A549 treated with CpdA at 1 μM for 4 hours (cell line): ENCODE measurements around the gene IP6K2. TPM values are rescaled to one million over a fixed set of nuclear protein-coding genes. Genes with fewer than 3 reads are reported as not detected.

Source experiments
- total RNA-seq: library from RNA; stranded (reverse); fragments of 200-300 nt; extraction: Qiagen RNA extraction; gene quantifications from 5 replicates; pipeline ENCODE4 v1.2.3, GENCODE V29; 2022; ENCODE audit warnings: low read depth

Gene IP6K2, protein sequence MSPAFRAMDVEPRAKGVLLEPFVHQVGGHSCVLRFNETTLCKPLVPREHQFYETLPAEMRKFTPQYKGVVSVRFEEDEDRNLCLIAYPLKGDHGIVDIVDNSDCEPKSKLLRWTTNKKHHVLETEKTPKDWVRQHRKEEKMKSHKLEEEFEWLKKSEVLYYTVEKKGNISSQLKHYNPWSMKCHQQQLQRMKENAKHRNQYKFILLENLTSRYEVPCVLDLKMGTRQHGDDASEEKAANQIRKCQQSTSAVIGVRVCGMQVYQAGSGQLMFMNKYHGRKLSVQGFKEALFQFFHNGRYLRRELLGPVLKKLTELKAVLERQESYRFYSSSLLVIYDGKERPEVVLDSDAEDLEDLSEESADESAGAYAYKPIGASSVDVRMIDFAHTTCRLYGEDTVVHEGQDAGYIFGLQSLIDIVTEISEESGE
- 45.3 to 52.3 TPM (median 48.9 TPM) in 5 replicates for total RNA-seq

DNA sequence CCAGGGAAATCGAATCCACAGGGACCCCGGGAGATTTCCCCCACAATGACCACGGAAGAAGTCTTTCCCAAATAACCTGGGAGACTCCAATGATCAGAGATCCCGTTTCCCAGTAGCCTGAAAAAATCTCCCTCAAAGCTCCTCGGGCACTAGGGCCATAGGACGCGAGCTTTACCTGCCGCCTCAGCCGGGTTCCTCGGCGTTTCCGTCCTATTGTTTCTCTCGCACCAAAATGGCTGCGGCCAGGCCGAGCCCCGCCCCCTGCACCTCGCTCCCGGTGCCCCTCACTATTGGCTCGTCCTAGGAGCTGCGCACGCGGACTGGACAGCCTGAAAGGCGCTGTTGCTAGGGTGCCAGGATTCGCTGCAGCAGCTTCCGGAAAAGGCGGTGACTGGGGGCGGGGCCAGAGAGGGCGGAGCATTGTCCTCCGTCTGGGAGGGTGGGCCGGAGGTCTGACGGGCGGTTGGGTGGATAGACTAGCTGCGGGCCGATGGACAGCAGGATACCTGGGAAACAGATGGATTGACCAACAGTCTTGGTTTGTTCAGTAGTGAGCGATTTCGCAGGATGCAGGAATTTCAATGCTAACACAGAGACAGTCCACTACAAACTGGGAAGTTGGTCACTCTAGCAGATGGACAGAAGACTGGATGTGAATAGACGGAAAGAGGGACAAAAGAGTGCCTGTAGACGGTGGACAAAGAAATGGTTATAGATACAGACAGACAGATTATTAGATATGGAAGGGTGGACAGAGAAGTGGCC, at the start of gene IP6K2:
Gene IP6K2, minus strand, starts transcription at position 240 of the 765 bp plus-strand sequence. CDS start 21,930 bp downstream, outside the sequence.

DNA sequence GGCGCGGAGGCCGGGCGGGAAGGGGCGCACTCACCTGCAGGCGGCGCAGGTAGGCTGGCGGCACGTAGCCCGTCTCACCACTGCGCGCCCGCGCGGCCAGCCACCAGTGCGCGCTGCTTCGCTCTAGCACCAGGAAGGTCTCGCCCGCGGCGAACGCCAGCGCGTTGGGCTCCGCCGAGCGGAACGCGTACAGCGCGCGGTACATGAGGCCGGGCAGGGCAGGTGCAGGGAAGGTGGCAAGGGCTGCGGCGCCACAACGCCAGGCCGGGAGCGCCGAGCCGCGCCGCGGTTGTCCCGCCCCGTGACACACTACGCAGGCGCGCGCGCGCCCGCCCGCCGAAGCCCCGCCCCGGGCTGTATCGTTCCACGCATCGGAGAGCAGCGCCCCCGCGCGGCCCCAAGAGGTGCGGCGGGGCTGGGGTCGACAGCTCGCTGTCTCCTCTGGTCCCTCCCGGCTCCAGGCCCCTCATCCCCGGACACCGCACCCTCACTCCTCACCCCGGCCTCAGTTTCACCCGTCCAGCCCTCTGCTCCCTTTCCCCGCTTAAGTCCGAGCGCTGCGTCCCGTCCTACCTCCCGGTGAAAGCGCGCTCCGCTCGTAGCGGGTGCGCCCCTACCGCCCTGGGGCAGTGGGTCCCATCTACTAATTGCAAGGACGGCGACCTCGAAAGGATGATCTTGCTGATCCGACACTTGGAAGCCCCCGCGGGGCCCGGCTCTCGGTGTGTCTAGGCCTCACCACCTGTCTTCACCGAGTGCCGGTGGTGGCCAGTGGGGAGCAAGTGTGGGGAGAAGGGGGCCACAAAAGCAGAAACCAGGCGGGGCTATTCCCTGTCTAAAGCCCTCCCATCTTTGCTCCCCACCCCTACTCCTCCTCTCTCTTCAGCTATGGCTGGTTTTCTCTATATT, 31.2 kb downstream of the IP6K2 start, which contains the start of gene NCKIPSD:
Gene NCKIPSD, minus strand, starts transcription at position 313 of the 909 bp plus-strand sequence. Its CDS starts 108 bp downstream, at position 205.

DNA sequence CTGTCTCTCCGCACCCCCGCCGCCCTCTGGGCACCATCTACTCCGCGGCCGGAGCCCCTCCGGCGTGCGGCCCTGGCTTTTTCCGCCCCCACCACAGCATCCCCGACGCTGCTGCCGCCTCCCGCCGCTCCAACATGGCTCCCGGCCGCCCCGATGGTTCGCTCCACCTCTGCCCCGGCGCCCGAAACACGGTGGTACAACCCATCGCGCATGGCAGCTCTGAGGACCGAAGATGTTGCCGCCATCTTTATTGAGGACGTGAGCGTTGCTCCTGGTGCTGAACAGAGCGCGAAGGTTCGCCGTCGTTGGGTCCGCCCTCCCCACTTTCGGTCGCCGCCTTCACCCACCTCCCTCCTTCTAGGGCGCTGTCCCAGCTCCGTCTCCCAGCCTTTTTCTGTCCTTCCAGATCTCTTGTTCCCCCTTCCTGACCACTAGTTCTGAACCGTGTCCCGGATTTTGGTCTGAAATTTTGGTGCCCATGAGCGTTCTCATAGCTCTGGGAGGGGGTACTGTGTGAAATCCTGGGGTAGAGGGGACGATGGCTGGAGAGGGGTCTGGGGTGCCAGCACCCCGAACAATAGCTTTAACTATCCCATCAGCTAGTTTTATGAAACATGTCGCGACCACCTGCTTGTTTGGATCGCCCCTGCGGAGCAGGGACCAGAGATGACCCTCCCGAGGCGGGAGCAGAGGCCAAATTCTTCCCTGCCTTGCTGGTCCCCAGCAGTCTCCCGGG, 54.1 kb downstream of the IP6K2 start, which contains the start of gene CELSR3:
Gene CELSR3, minus strand, starts transcription at position 134 of the 736 bp plus-strand sequence. CDS start 252 bp downstream, outside the sequence.

Other genes starting within 250 kb of the IP6K2 start
- 102 to 137 TPM (median 129 TPM) in 5 replicates for gene SHISA5, start 213.0 kb downstream of the IP6K2 start, total RNA-seq
- 14.0 to 25.2 TPM (median 15.7 TPM) in 5 replicates for gene PFKFB4, start 160.4 kb downstream of the IP6K2 start, total RNA-seq
- 8.5 to 11.8 TPM (median 10.2 TPM) in 5 replicates for gene UCN2, start 153.4 kb downstream of the IP6K2 start, total RNA-seq
- 152 to 242 TPM (median 215 TPM) in 5 replicates for gene COL7A1, start 121.9 kb downstream of the IP6K2 start, total RNA-seq
- gene UQCRC1, start 107.6 kb downstream of the IP6K2 start, total RNA-seq, result 161 to 184 TPM (median 180 TPM) in 5 replicates
- 0.15 to 0.24 TPM in 2 of 5 replicates, not detected in the others for gene TMEM89, start 95.5 kb downstream of the IP6K2 start, total RNA-seq
- 15.3 to 21.4 TPM (median 18.9 TPM) in 5 replicates for gene SLC26A6, start 81.8 kb downstream of the IP6K2 start, total RNA-seq
- gene CELSR3, start 54.3 kb downstream of the IP6K2 start, total RNA-seq, result 3.0 to 5.4 TPM (median 4.7 TPM) in 5 replicates
- 8.2 to 10.9 TPM (median 9.0 TPM) in 5 replicates for gene NCKIPSD, start 31.3 kb downstream of the IP6K2 start, total RNA-seq
- 15.5 to 19.3 TPM (median 17.9 TPM) in 5 replicates for gene PRKAR2A, start 130.7 kb upstream of the IP6K2 start, total RNA-seq
- gene SLC25A20, start 181.7 kb upstream of the IP6K2 start, total RNA-seq, result 9.9 to 11.8 TPM (median 10.8 TPM) in 5 replicates
- 58.2 to 64.1 TPM (median 62.6 TPM) in 5 replicates for gene ARIH2, start 201.6 kb upstream of the IP6K2 start, total RNA-seq